ENCODE data around the gene SPTAN1. TPM values are rescaled to one million over a fixed set of nuclear protein-coding genes. Genes with fewer than 3 reads are reported as not detected.

SPTAN1 gene
- polyA plus RNA-seq, 2 of the 4 experiments (the other 2 are of a cell fraction), result 104 to 122 TPM

- Histone ChIP-seq H3K4me2 (no peak overlapping the region), H3K9me3 (no peaks in the 10 kb centered on the region), H3K4me3 (no peak overlapping the region), H3K27ac (peak overlapping the region in 1 of 2 experiments; percentile 10; a peak in 2 of 6 replicates), H3K4me1 (peaks cover 60% of the 10 kb centered on the region)
- ChIA-PET CTCF (interaction anchor here (0.5 to 7.4 kb wide), 3 partner anchors 9 to 56 kb away, joined by 3 to 61 read pairs (median 4); no protein-coding TSS in a partner anchor), POLR2A (no interaction called here)
- 88% methylated on average over 10 of the region's 10 CpGs for WGBS (ENCODE audit: missing lambda C conversion rate)
- TF ChIP-seq NFE2L2 (conservative IDR thresholded peaks at IDR 0.05; ENCODE audit: low read length) (no peak), TFCP2L1 (CRISPR knock-in tag; IDR thresholded peaks at IDR 0.05) (no peak), RNF2 (IDR thresholded peaks at IDR 0.05; ENCODE audit: borderline replicate concordance, low read depth) (no peak), EHMT2 (IDR thresholded peaks at IDR 0.05; ENCODE audit: low read depth) (no peak), BCL3 (IDR thresholded peaks at IDR 0.05) (no peak), ELK1 (IDR thresholded peaks at IDR 0.05; ENCODE audit: low read depth, low read length) (no peak)
- DNase-seq (ENCODE audit: low read depth in 1 of 2, low spot score in 1 of 2), result no peak
- FAIRE-seq, result no peak
- ATAC-seq, result no peak
Observed at GRCh38 chr9:128632066-128632465, 79.7 kb downstream of the SPTAN1 start.

- Histone ChIP-seq H3K4me3 (no peak overlapping the region), H3K4me2 (no peak overlapping the region), H3K4me1 (peaks cover 64% of the 10 kb centered on the region), H3K9me3 (no peaks in the 10 kb centered on the region), H3K27ac (peak overlapping the region in 1 of 2 experiments; percentile 10; a peak in 2 of 6 replicates)
- no peak for ATAC-seq
- no peak for DNase-seq (ENCODE audit: low read depth in 1 of 2, low spot score in 1 of 2)
- no peak for FAIRE-seq
- TF ChIP-seq POLR2AphosphoS2 (conservative IDR thresholded peaks at IDR 0.05; ENCODE audit: low read length) (no peak), HOXB13 (CRISPR knock-in tag; IDR thresholded peaks at IDR 0.05; ENCODE audit: low read depth) (no peak), REST (IDR thresholded peaks at IDR 0.05) (no peak), MAFK (IDR thresholded peaks at IDR 0.05; ENCODE audit: partially characterized antibody) (no peak), RCOR1 (IDR thresholded peaks at IDR 0.05; ENCODE audit: low read depth, low read length) (no peak), SMC3 (IDR thresholded peaks at IDR 0.05) (no peak), HEYL (CRISPR knock-in tag; IDR thresholded peaks at IDR 0.05) (no peak), MAZ (IDR thresholded peaks at IDR 0.05; ENCODE audit: borderline replicate concordance, low read depth, low read length) (no peak), GATA3 (IDR thresholded peaks at IDR 0.05; ENCODE audit: borderline replicate concordance) (no peak), CBX8 (IDR thresholded peaks at IDR 0.05) (no peak), MYC (IDR thresholded peaks at IDR 0.05; ENCODE audit: borderline replicate concordance, low read length) (no peak), E2F6 (IDR thresholded peaks at IDR 0.05; ENCODE audit: borderline replicate concordance, low read depth) (no peak), CEBPB (IDR thresholded peaks at IDR 0.05) (no peak)
- ChIA-PET POLR2A (no interaction called here), CTCF (interaction anchor here (0.9 to 7.4 kb wide), 5 partner anchors 9 to 101 kb away, joined by 4 to 61 read pairs (median 11); partner anchors contain the start of gene PKN3)
- 95% methylated on average over 14 of the region's 14 CpGs for WGBS (ENCODE audit: missing lambda C conversion rate)
Observed at GRCh38 chr9:128632486-128632885, 80.1 kb downstream of the SPTAN1 start.

All from A549 (cell line).